ENCODE results near the gene ATP5F1C.
A peak's percentile ranks its signal among the peaks of the same experiment; 100 is the strongest.
"Not testable (repeated sequence)": the region's sequence is repeated elsewhere in the genome, so short reads cannot be mapped to it uniquely, and the experiment has no call there.

The ATP5F1C gene

DNA sequence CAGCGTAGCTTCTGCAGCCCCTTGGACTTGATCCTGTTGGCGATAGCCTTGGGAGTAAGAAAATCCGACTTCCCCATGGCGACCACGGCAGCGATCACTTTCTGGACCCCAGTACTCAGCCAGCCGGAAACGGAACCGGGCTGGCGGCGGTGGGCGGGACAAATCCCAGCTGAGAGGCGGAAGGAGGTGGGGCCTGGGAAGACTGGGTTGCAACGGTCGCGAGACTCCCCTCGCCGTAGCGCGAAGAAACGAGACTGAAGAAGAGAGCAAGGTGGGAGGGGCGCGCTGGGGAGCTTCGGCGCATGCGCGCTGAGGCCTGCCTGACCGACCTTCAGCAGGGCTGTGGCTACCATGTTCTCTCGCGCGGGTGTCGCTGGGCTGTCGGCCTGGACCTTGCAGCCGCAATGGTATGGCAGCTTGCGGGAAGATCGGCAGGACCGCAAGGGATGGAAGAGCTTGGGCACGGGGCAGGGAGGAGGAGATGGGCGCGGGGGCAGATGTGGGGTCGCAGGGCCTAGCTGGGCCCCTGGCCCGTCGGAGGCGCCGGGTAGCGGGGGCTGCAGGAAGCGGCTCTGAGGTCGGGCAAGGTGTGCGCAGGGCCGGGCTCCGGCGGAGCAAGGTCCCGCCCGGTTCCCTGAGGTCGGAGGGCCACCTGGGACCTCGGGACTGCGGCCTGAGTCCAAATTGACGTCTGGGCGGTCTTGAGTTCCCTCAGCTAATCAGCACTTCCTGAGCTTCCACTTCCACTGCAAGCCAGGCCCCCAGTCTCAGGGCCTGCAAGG is at the start of gene ATP5F1C, which contains the start of gene KIN:
Gene ATP5F1C, plus strand, starts transcription at position 321 of the 782 bp plus-strand sequence. Its CDS starts 31 bp downstream, at position 352.
Gene KIN, minus strand, starts transcription at position 137 of the 782 bp plus-strand sequence. Its CDS starts 60 bp downstream, at position 77.
- peak within 1 kb of the TSS; percentile 98 for H3K4me3 ChIP-seq (ENCODE audit: control insufficient read depth, low read depth, low read length)
- TF ChIP-seq, protein P1, sequence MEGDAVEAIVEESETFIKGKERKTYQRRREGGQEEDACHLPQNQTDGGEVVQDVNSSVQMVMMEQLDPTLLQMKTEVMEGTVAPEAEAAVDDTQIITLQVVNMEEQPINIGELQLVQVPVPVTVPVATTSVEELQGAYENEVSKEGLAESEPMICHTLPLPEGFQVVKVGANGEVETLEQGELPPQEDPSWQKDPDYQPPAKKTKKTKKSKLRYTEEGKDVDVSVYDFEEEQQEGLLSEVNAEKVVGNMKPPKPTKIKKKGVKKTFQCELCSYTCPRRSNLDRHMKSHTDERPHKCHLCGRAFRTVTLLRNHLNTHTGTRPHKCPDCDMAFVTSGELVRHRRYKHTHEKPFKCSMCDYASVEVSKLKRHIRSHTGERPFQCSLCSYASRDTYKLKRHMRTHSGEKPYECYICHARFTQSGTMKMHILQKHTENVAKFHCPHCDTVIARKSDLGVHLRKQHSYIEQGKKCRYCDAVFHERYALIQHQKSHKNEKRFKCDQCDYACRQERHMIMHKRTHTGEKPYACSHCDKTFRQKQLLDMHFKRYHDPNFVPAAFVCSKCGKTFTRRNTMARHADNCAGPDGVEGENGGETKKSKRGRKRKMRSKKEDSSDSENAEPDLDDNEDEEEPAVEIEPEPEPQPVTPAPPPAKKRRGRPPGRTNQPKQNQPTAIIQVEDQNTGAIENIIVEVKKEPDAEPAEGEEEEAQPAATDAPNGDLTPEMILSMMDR (conservative IDR thresholded peaks at IDR 0.05; ENCODE audit: control insufficient read depth, insufficient read depth, low read depth, low read length): no peak
- DNase-seq (ENCODE audit: low read depth): peak; percentile 95

DNA sequence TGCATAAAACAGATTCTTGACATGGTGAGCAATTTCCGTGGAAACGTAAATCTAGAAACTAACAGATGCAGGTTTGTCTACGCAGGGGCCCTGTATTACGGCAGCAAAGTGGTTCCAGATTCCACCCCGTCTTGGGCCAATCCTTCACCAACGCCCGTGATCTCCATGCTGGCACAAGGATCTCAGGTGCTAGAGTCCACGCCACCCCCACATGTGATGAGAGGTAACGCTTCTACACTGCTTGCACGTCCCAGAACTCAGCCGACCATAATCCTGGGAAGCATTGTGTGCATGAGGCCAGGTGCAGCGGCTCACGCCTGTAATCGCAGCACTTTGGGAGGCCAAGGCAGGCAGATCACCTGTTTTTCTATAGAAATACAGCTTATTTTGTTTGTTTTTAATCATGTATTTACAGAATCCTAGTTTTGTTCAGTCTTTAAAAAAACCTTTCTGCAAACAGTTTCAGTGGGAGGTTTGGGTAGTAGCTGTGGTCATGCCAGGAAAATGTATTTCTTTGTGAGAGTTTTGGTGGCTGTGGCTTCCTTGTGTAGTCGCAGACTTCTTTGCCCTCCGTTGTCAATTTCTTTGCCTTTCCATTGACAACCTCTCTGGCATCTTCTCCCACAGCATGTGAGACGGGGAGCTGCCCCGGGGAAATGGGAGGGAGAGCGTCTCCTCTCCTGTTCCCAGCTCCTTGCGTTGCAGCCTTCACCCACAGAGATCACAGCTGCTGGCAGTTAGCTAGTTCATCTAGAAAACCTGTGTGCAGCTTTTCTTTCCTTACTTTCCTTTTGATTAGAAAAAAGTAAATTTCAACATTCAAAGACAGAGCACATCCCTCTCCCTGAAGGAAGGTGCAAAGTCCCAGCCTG is 49.2 kb upstream of the ATP5F1C start:
- TF ChIP-seq, protein P1 (conservative IDR thresholded peaks at IDR 0.05; ENCODE audit: control insufficient read depth, insufficient read depth, low read depth, low read length): no peak
- H3K4me3 ChIP-seq (ENCODE audit: control insufficient read depth, low read depth, low read length): no peak overlapping the region
- no peak for DNase-seq (ENCODE audit: low read depth)

DNA sequence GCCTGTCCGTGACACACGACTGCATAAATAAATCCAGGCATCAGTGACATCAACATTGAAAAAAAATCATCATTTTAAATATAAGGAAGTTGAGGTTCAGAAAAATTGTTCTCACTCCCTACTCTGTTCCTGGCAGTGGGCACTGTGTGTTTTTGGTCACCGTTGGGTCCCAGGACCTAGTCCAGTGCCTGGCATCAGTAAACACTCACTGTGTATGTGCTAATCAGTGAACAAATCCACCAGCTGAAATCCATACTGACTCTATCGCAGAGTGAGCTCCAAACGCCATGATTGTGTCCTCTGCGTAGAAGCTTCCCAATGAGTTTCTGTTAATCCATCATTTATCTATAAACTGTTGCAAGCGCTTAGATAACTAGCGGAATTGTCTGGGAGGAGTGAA is 43.7 kb upstream of the ATP5F1C start:
- DNase-seq (ENCODE audit: low read depth): no peak
- TF ChIP-seq, protein P1 (conservative IDR thresholded peaks at IDR 0.05; ENCODE audit: control insufficient read depth, insufficient read depth, low read depth, low read length): no peak
- H3K4me3 ChIP-seq (ENCODE audit: control insufficient read depth, low read depth, low read length): no peak overlapping the region

DNA sequence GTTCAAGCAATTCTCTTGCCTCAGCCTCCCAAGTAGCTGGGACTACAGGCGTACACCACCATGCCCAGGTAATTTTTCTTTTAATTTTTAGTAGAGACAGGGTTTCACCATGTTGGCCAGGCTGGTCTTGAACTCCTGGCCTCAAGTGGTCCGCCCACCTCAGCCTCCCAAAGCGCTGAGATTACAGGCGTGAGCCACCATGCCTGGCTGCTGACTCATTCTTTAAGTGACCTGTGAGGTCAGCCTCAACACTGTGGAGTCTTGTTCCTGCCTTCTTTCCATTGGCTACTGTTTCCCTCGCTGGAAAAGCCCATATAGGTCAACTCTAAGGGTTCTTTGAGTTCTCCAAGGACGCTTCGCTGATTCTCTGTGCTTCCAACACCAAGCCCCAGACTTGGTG is 39.3 kb upstream of the ATP5F1C start:
- H3K4me3 ChIP-seq (ENCODE audit: control insufficient read depth, low read depth, low read length): not testable (repeated sequence)
- peak; percentile 20 for DNase-seq (ENCODE audit: low read depth)

DNA sequence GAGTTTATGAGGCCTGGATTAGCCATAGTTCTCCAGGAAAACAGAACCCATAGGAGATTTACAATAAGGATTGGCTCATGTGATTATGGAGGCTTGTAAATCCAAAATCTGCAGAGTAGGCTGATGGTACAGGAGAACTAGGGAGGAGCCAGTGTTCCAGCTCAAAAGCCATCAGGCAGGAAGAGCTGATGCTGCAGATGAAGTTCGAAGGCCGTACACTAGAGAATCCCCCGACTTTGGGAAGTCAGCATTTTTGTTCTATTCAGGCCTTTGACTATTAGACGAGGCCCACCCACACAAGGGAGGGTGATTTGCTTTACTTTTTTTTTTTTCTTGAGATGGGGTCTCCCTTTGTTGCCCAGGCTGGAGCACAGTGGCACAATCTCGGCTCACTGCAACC is 37.8 kb upstream of the ATP5F1C start:
- DNase-seq (ENCODE audit: low read depth): no peak
- TF ChIP-seq, protein P1 (conservative IDR thresholded peaks at IDR 0.05; ENCODE audit: control insufficient read depth, insufficient read depth, low read depth, low read length): no peak

DNA sequence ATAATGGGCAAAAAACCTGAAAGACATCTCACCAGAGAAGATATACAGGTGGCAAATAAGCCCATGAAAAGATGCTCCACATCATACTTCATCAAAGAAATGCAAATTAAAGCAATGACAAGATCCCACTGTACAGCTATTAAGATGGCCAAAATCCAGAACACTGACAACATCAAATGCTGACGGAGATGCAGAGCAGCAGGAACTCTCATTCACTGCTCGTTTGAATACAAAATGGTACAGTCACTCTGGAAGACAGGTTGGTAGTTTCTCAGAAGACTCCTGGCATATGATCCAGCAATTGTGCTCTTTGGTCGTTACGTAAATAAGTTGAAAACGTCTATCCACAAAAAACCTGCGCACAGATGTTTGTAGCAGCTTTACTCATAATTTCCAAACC is 35.7 kb upstream of the ATP5F1C start:
- H3K4me3 ChIP-seq (ENCODE audit: control insufficient read depth, low read depth, low read length): no peak overlapping the region
- TF ChIP-seq, protein P1 (conservative IDR thresholded peaks at IDR 0.05; ENCODE audit: control insufficient read depth, insufficient read depth, low read depth, low read length): no peak
- no peak for DNase-seq (ENCODE audit: low read depth)

More for the DNA sequence above, 37.8 kb upstream of the ATP5F1C start:
- H3K4me3 ChIP-seq (ENCODE audit: control insufficient read depth, low read depth, low read length): no peak overlapping the region

DNA sequence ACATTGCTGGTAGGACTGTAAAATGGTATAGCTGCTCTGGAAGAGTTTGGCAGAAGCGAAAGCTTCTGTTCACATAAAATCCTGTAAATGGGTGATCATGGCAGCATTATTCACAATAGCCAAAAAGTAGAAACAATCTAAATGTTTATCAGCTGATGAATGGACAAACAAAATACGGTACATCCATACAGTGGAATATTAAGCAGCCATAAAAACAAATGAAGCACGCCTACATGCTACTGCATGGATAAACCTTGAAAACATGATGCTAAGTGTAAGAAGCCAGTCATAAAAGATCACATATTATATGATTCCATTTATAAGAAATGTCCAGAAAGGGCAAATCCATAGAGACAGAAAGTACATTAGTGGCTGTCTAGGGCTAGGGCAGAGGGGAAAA is 32.9 kb upstream of the ATP5F1C start:
- TF ChIP-seq, protein P1 (conservative IDR thresholded peaks at IDR 0.05; ENCODE audit: control insufficient read depth, insufficient read depth, low read depth, low read length): no peak
- no peak overlapping the region for H3K4me3 ChIP-seq (ENCODE audit: control insufficient read depth, low read depth, low read length)
- no peak for DNase-seq (ENCODE audit: low read depth)

All from fibroblast of mammary gland (primary cell).